ENCODE data around the gene TFF3. TPM values are rescaled to one million over a fixed set of nuclear protein-coding genes. Genes with fewer than 3 reads are reported as not detected.

The TFF3 gene
- total RNA-seq, 4 donors from 2014 or later = 2.5 to 24.4 (median 9.3) TPM

DNA sequence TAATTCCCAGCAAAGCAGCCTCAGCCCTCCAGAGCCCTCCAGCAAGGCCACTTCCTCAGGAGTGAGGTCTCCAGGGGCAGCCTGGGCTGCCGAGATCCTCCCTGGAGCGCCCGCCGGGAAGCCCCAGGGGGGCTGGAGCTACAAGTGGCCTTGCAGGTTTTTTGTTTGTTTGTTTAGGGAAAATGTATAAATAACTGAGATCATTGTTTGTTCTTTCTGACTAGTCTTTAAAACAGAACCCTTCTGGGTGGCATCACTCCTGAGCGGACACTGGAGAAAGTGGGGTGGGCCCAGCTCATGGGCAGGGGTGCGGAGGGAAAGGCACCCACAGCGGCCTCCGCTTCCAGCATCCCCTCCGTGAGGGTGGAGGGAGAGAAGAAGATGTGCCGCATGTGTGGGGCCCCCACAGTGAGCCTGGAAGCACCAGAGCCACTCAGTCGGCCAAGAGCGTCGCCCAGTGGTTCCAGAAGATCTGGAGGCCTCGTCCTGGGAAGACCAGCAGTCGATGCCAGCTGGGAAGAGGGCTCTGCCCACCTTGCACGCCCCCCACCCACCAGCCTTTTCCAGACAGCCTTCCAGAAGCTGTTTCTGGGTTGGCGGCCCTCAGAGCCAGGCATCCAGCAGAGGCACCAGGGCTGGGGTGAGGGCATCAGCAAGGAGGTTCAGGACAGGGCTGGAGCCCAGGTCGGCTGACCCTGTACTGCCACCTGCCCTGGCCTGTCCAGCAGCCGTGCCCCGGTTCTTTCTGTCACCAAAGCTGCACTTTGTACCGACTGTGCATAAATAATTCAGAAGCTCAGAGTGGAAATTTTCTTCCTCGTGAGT lies 34.6 kb downstream of the TFF3 start:
- WGBS = 90% methylated on average over 17 of the region's 22 CpGs
- H3K4me3 ChIP-seq = no peak overlapping the region
- no peaks in the 10 kb centered on the region for H3K4me1 ChIP-seq
- no peak for TF ChIP-seq CTCF (IDR thresholded peaks at IDR 0.05)
- no peak for TF ChIP-seq EP300 (IDR thresholded peaks at IDR 0.05)
- no peak for TF ChIP-seq POLR2A (IDR thresholded peaks at IDR 0.05; ENCODE audit: low read depth)
- no peak for TF ChIP-seq POLR2AphosphoS5 (IDR thresholded peaks at IDR 0.05)
- H3K9me3 ChIP-seq = no peaks in the 10 kb centered on the region
- no peak overlapping the region for H3K27ac ChIP-seq (replicated peaks in 1 of 4)
- no peak for DNase-seq (ENCODE audit: extremely low spot score)
- H3K36me3 ChIP-seq = peaks cover 19 to 90% (median 71%) of the 10 kb centered on the region in 4 donors
- no peaks in the 10 kb centered on the region for H3K27me3 ChIP-seq
- intact Hi-C loops (cut with DNase I) = no loop called here

GRCh38 chr21:42279888-42280287 lies 35.3 kb downstream of the TFF3 start:
- intact Hi-C loops (cut with DNase I) = no loop called here
- DNase-seq (ENCODE audit: extremely low spot score) = no peak
- no peak for TF ChIP-seq EP300 (IDR thresholded peaks at IDR 0.05)
- no peak for TF ChIP-seq POLR2AphosphoS5 (IDR thresholded peaks at IDR 0.05)
- TF ChIP-seq POLR2A (IDR thresholded peaks at IDR 0.05; ENCODE audit: low read depth) = no peak
- no peak for TF ChIP-seq CTCF (IDR thresholded peaks at IDR 0.05)
- H3K36me3 ChIP-seq = peaks cover 22 to 89% (median 74%) of the 10 kb centered on the region in 4 donors
- H3K4me3 ChIP-seq = no peak overlapping the region
- WGBS = 89% methylated on average over 10 of the region's 11 CpGs
- no peak overlapping the region for H3K27ac ChIP-seq (replicated peaks in 1 of 4)
- no peaks in the 10 kb centered on the region for H3K9me3 ChIP-seq
- no peaks in the 10 kb centered on the region for H3K4me1 ChIP-seq
- no peaks in the 10 kb centered on the region for H3K27me3 ChIP-seq

GRCh38 chr21:42279341-42279871 lies 35.8 kb downstream of the TFF3 start:
- H3K4me1 ChIP-seq = no peaks in the 10 kb centered on the region
- intact Hi-C loops (cut with DNase I) = no loop called here
- H3K9me3 ChIP-seq = no peaks in the 10 kb centered on the region
- H3K27ac ChIP-seq (replicated peaks in 1 of 4) = no peak overlapping the region
- H3K4me3 ChIP-seq = no peak overlapping the region
- no peak for DNase-seq (ENCODE audit: extremely low spot score)
- H3K36me3 ChIP-seq = peaks cover 21 to 88% (median 69%) of the 10 kb centered on the region in 4 donors
- WGBS = 89% methylated on average over 15 of the region's 20 CpGs
- H3K27me3 ChIP-seq = no peaks in the 10 kb centered on the region
- TF ChIP-seq POLR2AphosphoS5 (IDR thresholded peaks at IDR 0.05) = no peak
- TF ChIP-seq CTCF (IDR thresholded peaks at IDR 0.05) = no peak
- TF ChIP-seq POLR2A (IDR thresholded peaks at IDR 0.05; ENCODE audit: low read depth) = no peak
- no peak for TF ChIP-seq EP300 (IDR thresholded peaks at IDR 0.05)

DNA sequence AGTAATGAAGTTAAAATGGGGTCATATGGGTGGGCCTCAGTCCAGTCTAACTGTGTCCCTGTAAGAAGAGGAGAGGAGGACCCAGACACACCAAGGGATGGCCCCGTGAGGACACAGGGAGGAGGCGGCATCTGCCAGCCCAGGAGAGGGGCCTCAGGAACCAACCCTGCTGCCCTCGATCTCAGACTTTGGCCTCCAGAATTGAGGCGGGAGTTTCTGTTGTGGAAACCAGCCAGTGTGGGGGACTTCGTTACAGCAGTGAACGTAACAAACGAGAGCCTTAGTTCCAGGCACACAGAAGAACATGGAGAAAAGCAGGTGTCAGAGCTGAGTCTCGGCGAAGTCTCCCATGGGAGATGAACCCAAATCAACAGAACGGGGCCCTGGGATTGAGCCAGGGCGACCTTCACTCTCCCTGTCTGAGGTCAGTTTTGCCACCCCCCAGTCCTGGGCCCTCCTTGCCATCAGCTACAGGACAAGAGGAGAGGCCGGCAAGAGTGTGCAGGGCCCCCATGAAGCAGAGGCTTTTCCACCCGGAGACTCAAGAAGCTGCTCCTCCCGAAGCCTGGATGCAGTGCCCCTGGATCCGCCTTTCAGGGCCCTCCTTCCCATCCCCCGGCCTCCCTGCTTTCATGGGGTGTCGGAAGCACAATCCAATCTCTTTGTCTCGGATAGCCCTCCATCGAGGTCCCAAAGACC lies 36.6 kb downstream of the TFF3 start:
- DNase-seq (ENCODE audit: extremely low spot score) = no peak
- Histone ChIP-seq H3K36me3 (peaks cover 19 to 92% (median 73%) of the 10 kb centered on the region in 4 donors), H3K9me3 (no peaks in the 10 kb centered on the region), H3K4me3 (no peak overlapping the region), H3K4me1 (no peaks in the 10 kb centered on the region), H3K27me3 (no peaks in the 10 kb centered on the region), H3K27ac (replicated peaks in 1 of 4) (no peak overlapping the region)
- WGBS = 90% methylated on average over 18 of the region's 19 CpGs
- no peak for TF ChIP-seq CTCF (IDR thresholded peaks at IDR 0.05)
- no peak for TF ChIP-seq EP300 (IDR thresholded peaks at IDR 0.05)
- no peak for TF ChIP-seq POLR2AphosphoS5 (IDR thresholded peaks at IDR 0.05)
- no peak for TF ChIP-seq POLR2A (IDR thresholded peaks at IDR 0.05; ENCODE audit: low read depth)
- intact Hi-C loops (cut with DNase I) = no loop called here
